Liver (tissue), 3 donors: ENCODE results near the gene RNF6.

Experiments
- CTCF ChIP-seq: fragments of 150-350 bp; IDR thresholded peaks from 2 replicates; pipeline ENCODE4 v1.5.1; 2017; ENCODE audit warnings: improper control_type of control experiment, low read depth, low read length; ENCODE audit not compliant: missing input control
- EGR1 ChIP-seq, 2 donors: IDR thresholded peaks; 2 replicates each; pipeline ENCODE4 v1.6.1; 2016 to 2018; ENCODE audit warnings: antibody characterized with exemption in 2 of 2, low read depth in 2 of 2
- FOXA2 ChIP-seq: IDR thresholded peaks from 2 replicates; pipeline ENCODE4 v1.6.1; 2016; ENCODE audit warnings: antibody characterized with exemption
- GABPA ChIP-seq, 2 donors: IDR thresholded peaks in 1 of 2; conservative IDR thresholded peaks in 1 of 2; 2 replicates each; pipeline ENCODE4 v1.6.1; 2016; ENCODE audit warnings: antibody characterized with exemption in 2 of 2, mild to moderate bottlenecking in 1 of 2, moderate library complexity in 1 of 2
- HNF4G ChIP-seq: IDR thresholded peaks from 2 replicates; pipeline ENCODE4 v1.6.1; 2016; ENCODE audit warnings: antibody characterized with exemption
- JUND ChIP-seq, 2 donors: IDR thresholded peaks; 2 replicates each; pipeline ENCODE4 v1.6.1; 2016; ENCODE audit warnings: antibody characterized with exemption in 2 of 2
- MAX ChIP-seq: IDR thresholded peaks from 2 replicates; pipeline ENCODE4 v1.6.1; 2016; ENCODE audit warnings: antibody characterized with exemption
- RAD21 ChIP-seq, 2 donors: IDR thresholded peaks; 2 replicates each; pipeline ENCODE4 v1.6.1; 2016; ENCODE audit warnings: antibody characterized with exemption in 2 of 2, mild to moderate bottlenecking in 2 of 2
- RXRA ChIP-seq, 2 donors: IDR thresholded peaks; 2 replicates each; pipeline ENCODE4 v1.6.1; 2017 to 2018; ENCODE audit warnings: antibody characterized with exemption in 2 of 2, mild to moderate bottlenecking in 1 of 2
- SP1 ChIP-seq: IDR thresholded peaks from 2 replicates; pipeline ENCODE4 v1.6.1; 2018; ENCODE audit warnings: antibody characterized with exemption, mild to moderate bottlenecking
- TAF1 ChIP-seq: conservative IDR thresholded peaks from 2 replicates; pipeline ENCODE4 v1.6.1; 2016; ENCODE audit warnings: antibody characterized with exemption, mild to moderate bottlenecking
- YY1 ChIP-seq: IDR thresholded peaks from 2 replicates; pipeline ENCODE4 v1.6.1; 2016; ENCODE audit warnings: antibody characterized with exemption, mild to moderate bottlenecking
- TF ChIP-seq, protein P1 (sequence below): IDR thresholded peaks from 2 replicates; pipeline ENCODE4 v1.6.1; 2016; ENCODE audit warnings: antibody characterized with exemption
- donor health status: healthy.
- donor health status: healthy.

- TF ChIP-seq CTCF (no peak), RAD21 (IDR thresholded peaks at IDR 0.05) (no peak), HNF4G (no peak), SP1 (no peak), MAX (no peak), JUND (IDR thresholded peaks at IDR 0.05) (no peak), TAF1 (no peak), EGR1 (IDR thresholded peaks at IDR 0.05; ENCODE audit: low read depth in 2 of 2) (no peak), YY1 (no peak), GABPA (IDR thresholded peaks at IDR 0.05 in 1 of 2, conservative IDR thresholded peaks at IDR 0.05 in 1 of 2) (no peak), RXRA (IDR thresholded peaks at IDR 0.05) (no peak), FOXA2 (no peak)
- TF ChIP-seq, protein P1, sequence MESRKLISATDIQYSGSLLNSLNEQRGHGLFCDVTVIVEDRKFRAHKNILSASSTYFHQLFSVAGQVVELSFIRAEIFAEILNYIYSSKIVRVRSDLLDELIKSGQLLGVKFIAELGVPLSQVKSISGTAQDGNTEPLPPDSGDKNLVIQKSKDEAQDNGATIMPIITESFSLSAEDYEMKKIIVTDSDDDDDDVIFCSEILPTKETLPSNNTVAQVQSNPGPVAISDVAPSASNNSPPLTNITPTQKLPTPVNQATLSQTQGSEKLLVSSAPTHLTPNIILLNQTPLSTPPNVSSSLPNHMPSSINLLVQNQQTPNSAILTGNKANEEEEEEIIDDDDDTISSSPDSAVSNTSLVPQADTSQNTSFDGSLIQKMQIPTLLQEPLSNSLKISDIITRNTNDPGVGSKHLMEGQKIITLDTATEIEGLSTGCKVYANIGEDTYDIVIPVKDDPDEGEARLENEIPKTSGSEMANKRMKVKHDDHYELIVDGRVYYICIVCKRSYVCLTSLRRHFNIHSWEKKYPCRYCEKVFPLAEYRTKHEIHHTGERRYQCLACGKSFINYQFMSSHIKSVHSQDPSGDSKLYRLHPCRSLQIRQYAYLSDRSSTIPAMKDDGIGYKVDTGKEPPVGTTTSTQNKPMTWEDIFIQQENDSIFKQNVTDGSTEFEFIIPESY: no peak
These were observed 1.5 kb downstream of the RNF6 start for GRCh38 chr13:26220575-26220974.
